ENCODE data around the gene EEF1A1. TPM values are rescaled to one million over a fixed set of nuclear protein-coding genes. Genes with fewer than 3 reads are reported as not detected.

The EEF1A1 gene
- total RNA-seq, 1 experiment from 2014 or later, result 9,713 TPM

DNA sequence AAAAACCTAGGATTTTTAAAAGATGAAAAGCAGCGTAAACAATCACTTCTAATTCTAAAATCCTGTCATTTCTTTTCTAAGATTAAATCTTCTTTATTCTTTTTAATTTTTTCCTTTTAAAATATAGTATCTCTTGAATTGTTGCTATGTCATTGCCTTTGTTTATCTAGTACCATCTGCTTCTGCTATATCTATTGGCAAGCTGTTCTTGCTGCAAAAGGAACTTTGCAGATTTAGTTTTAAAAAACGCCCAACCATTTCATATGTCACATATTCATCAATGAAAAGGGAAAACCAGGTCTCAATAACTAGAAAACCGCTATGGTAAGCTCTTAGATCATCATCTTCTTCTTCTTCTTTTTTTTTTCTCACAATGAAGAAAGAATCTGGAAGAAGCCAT lies 11.5 kb upstream of the EEF1A1 start:
- Histone ChIP-seq H3K36me3 (ENCODE audit: insufficient read depth, low read length, poor library complexity, severe bottlenecking) (no peaks in the 10 kb centered on the region), H3K4me1 (ENCODE audit: insufficient read depth, low read length, poor library complexity, severe bottlenecking) (no peaks in the 10 kb centered on the region), H3K27ac (ENCODE audit: low read depth, low read length, poor library complexity, severe bottlenecking) (no peak overlapping the region), H3K27me3 (replicated peaks; ENCODE audit: insufficient read depth, low read depth, low read length, poor library complexity) (no peaks in the 10 kb centered on the region), H3K9me3 (ENCODE audit: low read depth, low read length, poor library complexity, severe bottlenecking) (no peaks in the 10 kb centered on the region), H3K4me3 (ENCODE audit: low read depth, low read length, poor library complexity, severe bottlenecking) (no peak overlapping the region)
- POLR2A ChIA-PET (ENCODE audit: low non-redundant PET), result no interaction called here
- no peak for DNase-seq (ENCODE audit: low spot score)
- BruUV-seq (replicated peaks), result no TSS peak
- intact Hi-C loops (cut with micrococcal nuclease; ENCODE audit: unreplicated experiment), result no loop called here
- TF ChIP-seq EZH2 (IDR thresholded peaks at IDR 0.05; ENCODE audit: borderline replicate concordance, low read depth, low read length, poor library complexity, severe bottlenecking) (no peak), CTCF (conservative IDR thresholded peaks at IDR 0.05; ENCODE audit: low read depth, low read length) (no peak)
- CTCF ChIA-PET, result no interaction called here

DNA sequence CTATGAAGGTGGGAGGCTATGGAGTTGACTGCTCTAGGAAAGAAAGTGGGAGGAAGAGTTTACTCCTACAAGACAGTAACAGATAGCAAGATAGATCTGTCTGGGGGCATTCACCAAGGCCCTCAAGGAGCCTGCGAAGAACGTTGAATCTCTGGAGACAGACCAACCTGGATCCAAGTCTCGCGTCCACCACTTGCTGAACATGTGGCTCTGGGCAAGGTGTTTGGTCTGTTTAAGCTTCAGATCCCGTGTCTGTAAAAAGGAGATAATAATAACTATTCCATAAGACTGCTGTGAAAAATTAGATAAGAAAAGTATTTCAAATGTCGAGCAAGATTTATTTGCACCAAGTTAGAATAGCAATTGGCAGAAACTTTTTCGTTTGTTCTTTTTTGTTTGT lies 8.1 kb upstream of the EEF1A1 start:
- ChIA-PET CTCF (no interaction called here), POLR2A (ENCODE audit: low non-redundant PET) (no interaction called here)
- no TSS peak for BruUV-seq (replicated peaks)
- Histone ChIP-seq H3K4me1 (ENCODE audit: insufficient read depth, low read length, poor library complexity, severe bottlenecking) (no peaks in the 10 kb centered on the region), H3K27me3 (replicated peaks; ENCODE audit: insufficient read depth, low read depth, low read length, poor library complexity) (no peaks in the 10 kb centered on the region), H3K4me3 (ENCODE audit: low read depth, low read length, poor library complexity, severe bottlenecking) (no peak overlapping the region), H3K9me3 (ENCODE audit: low read depth, low read length, poor library complexity, severe bottlenecking) (no peaks in the 10 kb centered on the region), H3K27ac (ENCODE audit: low read depth, low read length, poor library complexity, severe bottlenecking) (no peak overlapping the region), H3K36me3 (ENCODE audit: insufficient read depth, low read length, poor library complexity, severe bottlenecking) (no peaks in the 10 kb centered on the region)
- TF ChIP-seq CTCF (conservative IDR thresholded peaks at IDR 0.05; ENCODE audit: low read depth, low read length), result no peak
- no peak for TF ChIP-seq EZH2 (IDR thresholded peaks at IDR 0.05; ENCODE audit: borderline replicate concordance, low read depth, low read length, poor library complexity, severe bottlenecking)
- DNase-seq (ENCODE audit: low spot score), result no peak
- intact Hi-C loops (cut with micrococcal nuclease; ENCODE audit: unreplicated experiment), result no loop called here

GRCh38 chr6:73525546-73526330 lies 4.9 kb upstream of the EEF1A1 start:
- ChIA-PET POLR2A (ENCODE audit: low non-redundant PET) (interaction anchor here (0.6 kb wide), 1 partner anchor 1810 kb away, joined by 3 read pairs; no protein-coding TSS in a partner anchor), CTCF (no interaction called here)
- Histone ChIP-seq H3K9me3 (ENCODE audit: low read depth, low read length, poor library complexity, severe bottlenecking) (no peaks in the 10 kb centered on the region), H3K4me3 (ENCODE audit: low read depth, low read length, poor library complexity, severe bottlenecking) (no peak overlapping the region), H3K27me3 (replicated peaks; ENCODE audit: insufficient read depth, low read depth, low read length, poor library complexity) (no peaks in the 10 kb centered on the region), H3K27ac (ENCODE audit: low read depth, low read length, poor library complexity, severe bottlenecking) (no peak overlapping the region), H3K4me1 (ENCODE audit: insufficient read depth, low read length, poor library complexity, severe bottlenecking) (peaks cover 5% of the 10 kb centered on the region), H3K36me3 (ENCODE audit: insufficient read depth, low read length, poor library complexity, severe bottlenecking) (peaks cover under 1% of the 10 kb centered on the region)
- TF ChIP-seq CTCF (conservative IDR thresholded peaks at IDR 0.05; ENCODE audit: low read depth, low read length) (no peak), EZH2 (IDR thresholded peaks at IDR 0.05; ENCODE audit: borderline replicate concordance, low read depth, low read length, poor library complexity, severe bottlenecking) (no peak)
- BruUV-seq (replicated peaks), result no TSS peak
- no peak for DNase-seq (ENCODE audit: low spot score)
- intact Hi-C loops (cut with micrococcal nuclease; ENCODE audit: unreplicated experiment), result no loop called here
